Mesothelial cell of epicardium (in vitro differentiated cells): ENCODE results near the gene ALDH3A1. TPM values are rescaled to one million over a fixed set of nuclear protein-coding genes. Genes with fewer than 3 reads are reported as not detected.

Source experiments
- DNase-seq, 2 experiments: peaks; one replicate each; pipeline ENCODE4 v3.0.0; 2021; ENCODE audit warnings: low spot score in 2 of 2; ENCODE audit not compliant: unreplicated experiment in 2 of 2
- H3K27ac Mint-ChIP-seq: 2 replicates; pipeline ENCODE4 v1.8.0; 2021; ENCODE audit warnings: mixed read lengths
- H3K27me3 Mint-ChIP-seq: 2 replicates; pipeline ENCODE4 v1.8.0; 2021; ENCODE audit warnings: low read depth, mixed read lengths
- H3K36me3 Mint-ChIP-seq: 2 replicates; pipeline ENCODE4 v1.8.0; 2021; ENCODE audit warnings: mixed read lengths
- H3K4me1 Mint-ChIP-seq: 2 replicates; pipeline ENCODE4 v1.8.0; 2021; ENCODE audit warnings: mixed read lengths
- H3K4me3 Mint-ChIP-seq: 2 replicates; pipeline ENCODE4 v1.8.0; 2021; ENCODE audit warnings: mild to moderate bottlenecking, moderate library complexity, mixed read lengths
- H3K9me3 Mint-ChIP-seq: 2 replicates; pipeline ENCODE4 v1.8.0; 2021; ENCODE audit warnings: mixed read lengths
- CTCF ChIP-seq: fragments of 200-600 bp; sonication (generic); IDR thresholded peaks from one replicate; pipeline ENCODE4 v1.5.0; 2021; ENCODE audit warnings: antibody characterized with exemption; ENCODE audit not compliant: unreplicated experiment
- total RNA-seq: library from RNA; stranded (reverse); gene quantifications from 3 replicates; pipeline ENCODE4 v1.2.1, GENCODE V29; 2021

ALDH3A1 gene
- total RNA-seq, 1 donor from 2014 or later, result 0.69 TPM

- Mint-ChIP-seq H3K27me3 (peaks cover 3% of the 10 kb centered on the region), H3K4me3 (no peak overlapping the region), H3K9me3 (no peaks in the 10 kb centered on the region), H3K4me1 (no peaks in the 10 kb centered on the region), H3K36me3 (no peaks in the 10 kb centered on the region), H3K27ac (no peak overlapping the region)
- DNase-seq, result no peak
- no peak for TF ChIP-seq CTCF
Observed at GRCh38 chr17:19736071-19736470, 12.0 kb downstream of the ALDH3A1 start.

GRCh38 chr17:19733953-19734526 is 14.1 kb downstream of the ALDH3A1 start:
- no peak overlapping the region for H3K27ac Mint-ChIP-seq
- H3K4me1 Mint-ChIP-seq, result no peaks in the 10 kb centered on the region
- H3K9me3 Mint-ChIP-seq, result no peaks in the 10 kb centered on the region
- H3K27me3 Mint-ChIP-seq, result peaks cover 3% of the 10 kb centered on the region
- DNase-seq, result no peak
- H3K36me3 Mint-ChIP-seq, result no peaks in the 10 kb centered on the region
- TF ChIP-seq CTCF, result no peak
- no peak overlapping the region for H3K4me3 Mint-ChIP-seq

GRCh38 chr17:19731626-19732025 is 16.5 kb downstream of the ALDH3A1 start:
- no peak overlapping the region for H3K27ac Mint-ChIP-seq
- peaks cover 4% of the 10 kb centered on the region for H3K4me1 Mint-ChIP-seq
- H3K36me3 Mint-ChIP-seq, result no peaks in the 10 kb centered on the region
- no peaks in the 10 kb centered on the region for H3K9me3 Mint-ChIP-seq
- DNase-seq, result no peak
- H3K4me3 Mint-ChIP-seq, result no peak overlapping the region
- no peak for TF ChIP-seq CTCF
- peaks cover 3% of the 10 kb centered on the region for H3K27me3 Mint-ChIP-seq

- DNase-seq, result no peak
- Mint-ChIP-seq H3K36me3 (no peaks in the 10 kb centered on the region), H3K9me3 (no peaks in the 10 kb centered on the region), H3K27me3 (peaks cover 3% of the 10 kb centered on the region), H3K27ac (no peak overlapping the region), H3K4me3 (no peak overlapping the region), H3K4me1 (peaks cover 4% of the 10 kb centered on the region)
- no peak for TF ChIP-seq CTCF
Observed at GRCh38 chr17:19730843-19731242, 17.3 kb downstream of the ALDH3A1 start.

- Mint-ChIP-seq H3K4me3 (no peak overlapping the region), H3K27ac (no peak overlapping the region), H3K4me1 (peaks cover 4% of the 10 kb centered on the region), H3K9me3 (no peaks in the 10 kb centered on the region), H3K27me3 (peaks cover 3% of the 10 kb centered on the region), H3K36me3 (no peaks in the 10 kb centered on the region)
- DNase-seq, result no peak
- TF ChIP-seq CTCF, result no peak
Observed at GRCh38 chr17:19729900-19730299, 18.2 kb downstream of the ALDH3A1 start.

GRCh38 chr17:19728084-19728495 is 20.0 kb downstream of the ALDH3A1 start:
- no peak for TF ChIP-seq CTCF
- DNase-seq, result no peak
- no peaks in the 10 kb centered on the region for H3K36me3 Mint-ChIP-seq
- H3K9me3 Mint-ChIP-seq, result no peaks in the 10 kb centered on the region
- no peak overlapping the region for H3K4me3 Mint-ChIP-seq
- H3K4me1 Mint-ChIP-seq, result peaks cover 4% of the 10 kb centered on the region
- peaks cover 3% of the 10 kb centered on the region for H3K27me3 Mint-ChIP-seq
- H3K27ac Mint-ChIP-seq, result no peak overlapping the region
